AG10803 (cell line): Measurements from ENCODE around the gene STAT3.
"Not testable (repeated sequence)": the region's sequence is repeated elsewhere in the genome, so short reads cannot be mapped to it uniquely, and the experiment has no call there.

ENCODE experiments used
- DNase-seq: peaks from one replicate; pipeline ENCODE4 v3.0.0; 2010; ENCODE audit warnings: low read depth
- H3K4me3 ChIP-seq: 2 replicates; pipeline ENCODE4 v1.5.1; 2011; ENCODE audit warnings: mild to moderate bottlenecking, low read length, control low read depth
- TF ChIP-seq, protein P1 (sequence below): conservative IDR thresholded peaks from 2 replicates; pipeline ENCODE4 v1.5.1; 2011; ENCODE audit warnings: mild to moderate bottlenecking, low read length, control low read depth, inconsistent platforms

Gene STAT3

DNA sequence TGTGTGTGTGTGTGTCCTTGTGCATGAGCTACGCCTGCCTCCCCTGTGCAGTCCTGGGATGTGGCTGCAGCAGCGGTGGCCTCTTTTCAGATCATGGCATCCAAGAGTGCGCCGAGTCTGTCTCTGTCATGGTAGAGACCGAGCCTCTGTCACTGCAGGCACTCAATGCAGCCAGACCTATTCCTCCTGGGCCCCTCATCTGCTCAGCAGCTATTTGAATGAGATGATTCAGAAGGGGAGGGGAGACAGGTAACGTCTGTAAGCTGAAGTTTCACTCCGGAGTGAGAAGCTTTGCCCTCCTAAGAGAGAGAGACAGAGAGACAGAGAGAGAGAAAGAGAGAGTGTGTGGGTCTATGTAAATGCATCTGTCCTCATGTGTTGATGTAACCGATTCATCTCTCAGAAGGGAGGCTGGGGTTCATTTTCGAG is 77.4 kb downstream of the STAT3 start:
- TF ChIP-seq, protein P1, sequence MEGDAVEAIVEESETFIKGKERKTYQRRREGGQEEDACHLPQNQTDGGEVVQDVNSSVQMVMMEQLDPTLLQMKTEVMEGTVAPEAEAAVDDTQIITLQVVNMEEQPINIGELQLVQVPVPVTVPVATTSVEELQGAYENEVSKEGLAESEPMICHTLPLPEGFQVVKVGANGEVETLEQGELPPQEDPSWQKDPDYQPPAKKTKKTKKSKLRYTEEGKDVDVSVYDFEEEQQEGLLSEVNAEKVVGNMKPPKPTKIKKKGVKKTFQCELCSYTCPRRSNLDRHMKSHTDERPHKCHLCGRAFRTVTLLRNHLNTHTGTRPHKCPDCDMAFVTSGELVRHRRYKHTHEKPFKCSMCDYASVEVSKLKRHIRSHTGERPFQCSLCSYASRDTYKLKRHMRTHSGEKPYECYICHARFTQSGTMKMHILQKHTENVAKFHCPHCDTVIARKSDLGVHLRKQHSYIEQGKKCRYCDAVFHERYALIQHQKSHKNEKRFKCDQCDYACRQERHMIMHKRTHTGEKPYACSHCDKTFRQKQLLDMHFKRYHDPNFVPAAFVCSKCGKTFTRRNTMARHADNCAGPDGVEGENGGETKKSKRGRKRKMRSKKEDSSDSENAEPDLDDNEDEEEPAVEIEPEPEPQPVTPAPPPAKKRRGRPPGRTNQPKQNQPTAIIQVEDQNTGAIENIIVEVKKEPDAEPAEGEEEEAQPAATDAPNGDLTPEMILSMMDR: no peak
- DNase-seq: no peak
- no peak overlapping the region for H3K4me3 ChIP-seq

DNA sequence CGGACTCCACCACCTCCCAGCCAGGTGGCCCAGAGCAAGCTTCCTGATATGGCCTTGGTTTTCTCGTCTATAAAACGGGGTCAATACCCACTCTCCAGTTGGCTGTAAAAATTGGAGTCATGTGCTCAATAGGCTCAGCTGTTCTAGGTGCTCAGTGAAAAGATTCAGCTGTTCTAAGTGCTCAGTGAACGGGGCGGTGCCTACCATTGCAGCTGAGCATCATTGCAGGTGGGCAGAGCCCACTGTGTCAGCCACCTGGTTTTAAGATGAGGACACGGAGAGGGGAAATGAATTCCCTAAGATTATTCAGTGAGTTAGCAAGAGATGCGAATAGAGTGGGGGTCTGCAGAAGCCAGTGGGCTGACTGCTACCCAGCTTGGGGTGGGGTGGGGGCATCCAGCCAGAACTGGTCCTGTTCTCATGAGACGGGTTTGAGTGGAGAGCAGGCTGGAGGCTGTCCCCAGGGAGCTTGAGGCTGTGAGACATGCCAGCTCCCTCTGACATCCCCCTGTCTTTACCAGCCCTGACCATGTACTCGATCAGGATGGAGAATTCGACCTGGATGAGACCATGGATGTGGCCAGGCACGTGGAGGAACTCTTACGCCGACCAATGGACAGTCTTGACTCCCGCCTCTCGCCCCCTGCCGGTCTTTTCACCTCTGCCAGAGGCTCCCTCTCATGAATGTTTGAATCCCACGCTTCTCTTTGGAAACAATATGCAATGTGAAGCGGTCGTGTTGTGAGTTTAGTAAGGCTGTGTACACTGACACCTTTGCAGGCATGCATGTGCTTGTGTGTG is 78.1 kb downstream of the STAT3 start:
- TF ChIP-seq, protein P1: no peak; the same call in 1 of the 2 replicates
- no peak for DNase-seq
- H3K4me3 ChIP-seq: no peak overlapping the region

DNA sequence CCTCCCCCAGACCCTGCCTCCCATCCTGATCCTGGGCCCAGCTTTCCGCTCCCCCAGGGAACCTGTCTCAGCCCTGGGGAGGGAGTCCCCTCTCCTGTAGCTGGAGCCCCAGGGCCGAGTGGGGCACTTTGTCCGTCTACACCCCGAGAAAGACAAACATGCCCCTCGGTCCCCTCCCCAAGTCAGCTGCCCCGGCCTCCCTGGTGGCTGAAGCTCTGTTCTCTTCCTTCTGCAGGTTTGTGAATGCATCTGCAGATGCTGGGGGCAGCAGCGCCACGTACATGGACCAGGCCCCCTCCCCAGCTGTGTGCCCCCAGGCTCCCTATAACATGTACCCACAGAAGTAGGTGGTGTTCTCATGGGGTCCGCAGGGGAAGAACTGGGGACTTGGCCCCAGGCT is 79.1 kb downstream of the STAT3 start:
- TF ChIP-seq, protein P1: no peak
- no peak overlapping the region for H3K4me3 ChIP-seq
- no peak for DNase-seq

DNA sequence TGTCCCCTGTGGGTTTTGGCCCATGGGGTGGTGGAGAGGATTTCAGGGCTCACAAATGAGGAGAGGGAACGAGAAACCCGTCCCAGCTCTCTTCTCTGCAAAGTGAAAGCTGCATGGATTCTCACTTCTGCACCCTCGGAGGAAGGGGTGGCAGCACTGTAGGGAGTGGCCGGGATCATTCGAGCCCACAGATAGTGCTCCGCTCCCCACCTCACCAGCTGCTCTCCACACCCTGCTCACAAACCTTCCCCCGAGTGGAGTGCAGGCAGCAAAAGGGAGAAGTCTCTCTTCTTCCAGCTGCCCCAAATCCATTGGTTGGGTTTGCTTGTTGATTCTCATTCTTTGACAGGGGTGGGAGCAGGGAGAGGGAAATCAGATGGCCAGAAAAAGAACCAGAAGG is 79.8 kb downstream of the STAT3 start:
- TF ChIP-seq, protein P1: no peak
- no peak for DNase-seq
- H3K4me3 ChIP-seq: no peak overlapping the region

DNA sequence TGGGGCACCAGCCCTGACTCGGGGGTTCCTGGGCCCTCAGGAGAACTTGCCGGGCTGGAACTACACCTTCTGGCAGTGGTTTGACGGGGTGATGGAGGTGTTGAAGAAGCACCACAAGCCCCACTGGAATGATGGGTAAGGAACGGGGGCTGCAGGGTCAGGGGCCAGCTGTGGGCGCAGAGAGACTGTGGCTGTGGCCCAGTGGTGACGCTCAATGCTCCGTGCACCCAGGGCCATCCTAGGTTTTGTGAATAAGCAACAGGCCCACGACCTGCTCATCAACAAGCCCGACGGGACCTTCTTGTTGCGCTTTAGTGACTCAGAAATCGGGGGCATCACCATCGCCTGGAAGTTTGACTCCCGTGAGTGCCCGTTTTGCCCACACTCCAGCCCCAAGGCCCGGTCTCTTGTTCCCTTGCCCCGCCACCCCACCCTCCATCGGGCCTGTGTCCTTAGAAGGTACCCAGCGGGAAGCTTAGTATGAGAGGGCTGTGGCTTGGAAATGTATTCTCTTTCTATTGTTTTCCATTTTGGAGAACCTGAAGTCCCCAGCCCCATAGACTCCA is 80.8 kb downstream of the STAT3 start:
- H3K4me3 ChIP-seq: no peak overlapping the region
- TF ChIP-seq, protein P1: no peak
- no peak for DNase-seq

DNA sequence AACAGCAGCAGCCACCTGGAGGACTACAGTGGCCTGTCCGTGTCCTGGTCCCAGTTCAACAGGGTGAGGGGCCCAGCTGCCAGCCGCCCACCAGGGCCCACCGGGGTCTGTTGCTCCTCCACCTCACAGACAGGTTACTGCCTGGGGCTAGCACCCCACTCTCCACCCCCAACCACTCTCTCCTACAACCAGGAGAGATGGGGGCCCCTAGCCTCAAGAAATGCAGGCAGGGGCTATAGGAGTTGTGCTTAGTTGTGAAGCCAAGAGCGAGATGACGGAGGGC is 81.9 kb downstream of the STAT3 start:
- DNase-seq: no peak
- H3K4me3 ChIP-seq: no peak overlapping the region
- TF ChIP-seq, protein P1: no peak

DNA sequence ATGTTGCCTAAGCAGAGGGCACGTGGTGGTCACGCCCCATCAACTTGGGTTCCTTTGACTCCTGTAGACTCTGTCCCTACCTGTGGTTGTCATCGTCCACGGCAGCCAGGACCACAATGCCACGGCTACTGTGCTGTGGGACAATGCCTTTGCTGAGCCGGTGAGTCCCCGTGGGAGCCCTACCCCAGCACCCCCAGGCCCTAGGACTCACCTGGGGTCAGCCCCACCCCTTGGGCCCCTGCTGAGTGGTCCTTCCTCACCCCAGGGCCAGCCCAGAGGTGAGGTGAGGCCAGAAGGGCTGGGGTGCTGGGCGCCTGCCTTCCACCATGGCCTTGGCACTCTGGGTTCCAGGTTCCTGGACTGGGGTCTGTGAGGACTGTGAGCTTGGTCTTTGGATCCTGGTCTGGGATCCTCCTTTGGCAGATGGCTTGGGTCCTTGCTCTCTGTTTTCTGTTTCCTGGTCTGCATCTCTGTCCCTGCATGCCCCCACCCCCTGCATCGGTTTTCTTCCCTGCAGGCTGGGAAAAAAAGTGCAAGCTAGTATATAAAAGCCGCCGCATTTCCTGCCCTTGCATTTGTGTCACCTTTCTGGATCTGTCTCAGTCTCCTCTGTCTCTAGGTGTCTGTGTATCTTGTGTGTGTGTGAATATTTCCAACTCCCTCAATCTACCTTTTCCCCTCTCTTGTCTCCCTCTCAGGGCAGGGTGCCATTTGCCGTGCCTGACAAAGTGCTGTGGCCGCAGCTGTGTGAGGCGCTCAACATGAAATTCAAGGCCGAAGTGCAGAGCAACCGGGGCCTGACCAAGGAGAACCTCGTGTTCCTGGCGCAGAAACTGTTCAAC is 82.5 kb downstream of the STAT3 start:
- no peak for DNase-seq
- no peak overlapping the region for H3K4me3 ChIP-seq
- TF ChIP-seq, protein P1: no peak

DNA sequence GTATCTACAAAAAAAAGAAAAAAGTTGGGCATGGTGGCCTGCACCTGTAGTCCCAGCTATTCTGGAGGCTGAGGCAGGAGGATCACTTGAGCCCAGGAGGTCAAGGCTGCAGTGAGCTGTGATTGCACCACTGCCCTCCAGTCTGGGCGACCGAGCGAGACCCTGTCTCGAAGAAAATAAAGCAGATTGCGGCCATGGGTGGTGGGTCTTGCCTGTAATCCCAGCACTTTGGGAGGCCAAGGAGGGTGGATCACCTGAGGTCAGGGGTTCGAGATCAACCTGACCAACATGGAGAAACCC is 83.3 kb downstream of the STAT3 start:
- not testable (repeated sequence) for H3K4me3 ChIP-seq, DNase-seq
